ENCODE measurements around the gene HPSE2.
"Not testable (repeated sequence)": the region's sequence is repeated elsewhere in the genome, so short reads cannot be mapped to it uniquely, and the experiment has no call there.

Gene HPSE2

GRCh38 chr10:99172950-99173349, 62.7 kb downstream of the HPSE2 start:
- no peaks in the 10 kb centered on the region for H3K36me3 ChIP-seq (ENCODE audit: insufficient read depth, low read length)
- no peaks in the 10 kb centered on the region for H3K9me3 ChIP-seq (ENCODE audit: low read depth, low read length)
- DNase-seq (ENCODE audit: low read depth, low spot score) = no peak
- no peak overlapping the region for H3K9ac ChIP-seq (ENCODE audit: insufficient read length)
- H3K4me3 ChIP-seq = no peak overlapping the region
- no peak for TF ChIP-seq POLR2AphosphoS5 (IDR thresholded peaks at IDR 0.05; ENCODE audit: borderline replicate concordance, low read depth, low read length)
- no peak for TF ChIP-seq FOXP2 (optimal IDR thresholded peaks at IDR 0.05; ENCODE audit: control extremely low read depth, extremely low read length, insufficient read depth)
- TF ChIP-seq EZH2 (IDR thresholded peaks at IDR 0.05) = no peak
- H3K27ac ChIP-seq = no peak overlapping the region

- Histone ChIP-seq H3K36me3 (ENCODE audit: insufficient read depth, low read length) (no peaks in the 10 kb centered on the region), H3K27ac (no peak overlapping the region), H3K4me3 (no peak overlapping the region), H3K9ac (ENCODE audit: insufficient read length) (no peak overlapping the region), H3K9me3 (ENCODE audit: low read depth, low read length) (no peaks in the 10 kb centered on the region)
- peak; percentile 26 for DNase-seq (ENCODE audit: low read depth, low spot score)
- no peak for TF ChIP-seq EZH2 (IDR thresholded peaks at IDR 0.05)
- TF ChIP-seq POLR2AphosphoS5 (IDR thresholded peaks at IDR 0.05; ENCODE audit: borderline replicate concordance, low read depth, low read length) = no peak
- TF ChIP-seq FOXP2 (optimal IDR thresholded peaks at IDR 0.05; ENCODE audit: control extremely low read depth, extremely low read length, insufficient read depth) = no peak
These were observed 63.4 kb downstream of the HPSE2 start for GRCh38 chr10:99172128-99172738.

- TF ChIP-seq EZH2 (IDR thresholded peaks at IDR 0.05) (no peak), FOXP2 (optimal IDR thresholded peaks at IDR 0.05; ENCODE audit: control extremely low read depth, extremely low read length, insufficient read depth) (no peak), POLR2AphosphoS5 (IDR thresholded peaks at IDR 0.05; ENCODE audit: borderline replicate concordance, low read depth, low read length) (no peak)
- H3K9me3 ChIP-seq (ENCODE audit: low read depth, low read length) = no peaks in the 10 kb centered on the region
- peak; percentile 16 for DNase-seq (ENCODE audit: low read depth, low spot score)
- peak overlapping the region; percentile 87 for H3K27ac ChIP-seq
- no peak overlapping the region for H3K9ac ChIP-seq (ENCODE audit: insufficient read length)
- H3K36me3 ChIP-seq (ENCODE audit: insufficient read depth, low read length) = no peaks in the 10 kb centered on the region
- no peak overlapping the region; the same call in 1 of the 2 replicates for H3K4me3 ChIP-seq
These were observed 65.5 kb downstream of the HPSE2 start for GRCh38 chr10:99170116-99170675.

- no peak for DNase-seq (ENCODE audit: low read depth, low spot score)
- no peaks in the 10 kb centered on the region for H3K36me3 ChIP-seq (ENCODE audit: insufficient read depth, low read length)
- H3K9me3 ChIP-seq (ENCODE audit: low read depth, low read length) = no peaks in the 10 kb centered on the region
- TF ChIP-seq POLR2AphosphoS5 (IDR thresholded peaks at IDR 0.05; ENCODE audit: borderline replicate concordance, low read depth, low read length) = no peak
- TF ChIP-seq EZH2 (IDR thresholded peaks at IDR 0.05) = no peak
- no peak for TF ChIP-seq FOXP2 (optimal IDR thresholded peaks at IDR 0.05; ENCODE audit: control extremely low read depth, extremely low read length, insufficient read depth)
- H3K9ac ChIP-seq (ENCODE audit: insufficient read length) = no peak overlapping the region
- H3K4me3 ChIP-seq = no peak overlapping the region
- H3K27ac ChIP-seq = no peak overlapping the region
These were observed 74.5 kb downstream of the HPSE2 start for GRCh38 chr10:99161165-99161564.

- H3K4me3 ChIP-seq = no peak overlapping the region
- DNase-seq (ENCODE audit: low read depth, low spot score) = no peak
- TF ChIP-seq FOXP2 (optimal IDR thresholded peaks at IDR 0.05; ENCODE audit: control extremely low read depth, extremely low read length, insufficient read depth) (no peak), EZH2 (IDR thresholded peaks at IDR 0.05) (no peak), POLR2AphosphoS5 (IDR thresholded peaks at IDR 0.05; ENCODE audit: borderline replicate concordance, low read depth, low read length) (no peak)
- no peaks in the 10 kb centered on the region for H3K9me3 ChIP-seq (ENCODE audit: low read depth, low read length)
- H3K27ac ChIP-seq = no peak overlapping the region
- H3K36me3 ChIP-seq (ENCODE audit: insufficient read depth, low read length) = no peaks in the 10 kb centered on the region
- H3K9ac ChIP-seq (ENCODE audit: insufficient read length) = no peak overlapping the region
These were observed 92.0 kb downstream of the HPSE2 start for GRCh38 chr10:99143651-99144050.

GRCh38 chr10:99143011-99143410, 92.6 kb downstream of the HPSE2 start:
- DNase-seq (ENCODE audit: low read depth, low spot score) = no peak
- H3K36me3 ChIP-seq (ENCODE audit: insufficient read depth, low read length) = no peaks in the 10 kb centered on the region
- TF ChIP-seq EZH2 (IDR thresholded peaks at IDR 0.05) (no peak), FOXP2 (optimal IDR thresholded peaks at IDR 0.05; ENCODE audit: control extremely low read depth, extremely low read length, insufficient read depth) (no peak), POLR2AphosphoS5 (IDR thresholded peaks at IDR 0.05; ENCODE audit: borderline replicate concordance, low read depth, low read length) (no peak)
- H3K9me3 ChIP-seq (ENCODE audit: low read depth, low read length) = no peaks in the 10 kb centered on the region
- H3K9ac ChIP-seq (ENCODE audit: insufficient read length) = no peak overlapping the region
- H3K27ac ChIP-seq = no peak overlapping the region
- no peak overlapping the region for H3K4me3 ChIP-seq

- H3K27ac ChIP-seq; H3K9ac ChIP-seq (ENCODE audit: insufficient read length); H3K9me3 ChIP-seq (ENCODE audit: low read depth, low read length); H3K4me3 ChIP-seq; H3K36me3 ChIP-seq (ENCODE audit: insufficient read depth, low read length); DNase-seq (ENCODE audit: low read depth, low spot score): not testable (repeated sequence)
These were observed 102.8 kb downstream of the HPSE2 start for GRCh38 chr10:99132897-99133296.

GRCh38 chr10:99125879-99126278, 109.8 kb downstream of the HPSE2 start:
- no peaks in the 10 kb centered on the region for H3K36me3 ChIP-seq (ENCODE audit: insufficient read depth, low read length)
- H3K27ac ChIP-seq = no peak overlapping the region
- no peak overlapping the region for H3K4me3 ChIP-seq
- H3K9ac ChIP-seq (ENCODE audit: insufficient read length) = no peak overlapping the region
- H3K9me3 ChIP-seq (ENCODE audit: low read depth, low read length) = no peaks in the 10 kb centered on the region
- DNase-seq (ENCODE audit: low read depth, low spot score) = no peak
- no peak for TF ChIP-seq FOXP2 (optimal IDR thresholded peaks at IDR 0.05; ENCODE audit: control extremely low read depth, extremely low read length, insufficient read depth)

- Histone ChIP-seq H3K9me3 (ENCODE audit: low read depth, low read length) (no peaks in the 10 kb centered on the region), H3K36me3 (ENCODE audit: insufficient read depth, low read length) (no peaks in the 10 kb centered on the region), H3K27ac (no peak overlapping the region), H3K9ac (ENCODE audit: insufficient read length) (no peak overlapping the region), H3K4me3 (no peak overlapping the region)
- TF ChIP-seq FOXP2 (optimal IDR thresholded peaks at IDR 0.05; ENCODE audit: control extremely low read depth, extremely low read length, insufficient read depth) = no peak
- no peak for TF ChIP-seq POLR2AphosphoS5 (IDR thresholded peaks at IDR 0.05; ENCODE audit: borderline replicate concordance, low read depth, low read length)
- no peak for TF ChIP-seq EZH2 (IDR thresholded peaks at IDR 0.05)
- no peak for DNase-seq (ENCODE audit: low read depth, low spot score)
These were observed 111.3 kb downstream of the HPSE2 start for GRCh38 chr10:99124376-99124775.
